Natural killer cell treated with Interleukin-12 subunit alpha and Interleukin-12 subunit beta and Interleukin-15 and Interleukin-18, amount 100 ng/mL, for 72 hours (primary cell): ENCODE results near the gene EXOC7. TPM values are rescaled to one million over a fixed set of nuclear protein-coding genes. Genes with fewer than 3 reads are reported as not detected.

Experiments
- ATAC-seq, 2 donors: fragments of 150-1000 bp; cut with Tn5 transposase in 1 of 2; sonication (Bioruptor Pico), chemical (Tn5 transposase) in 1 of 2; 2 replicates each; pipeline ENCODE4 v1.10.0; 2021
- DNase-seq: peaks from one replicate; pipeline ENCODE4 v3.0.0; 2022; ENCODE audit warnings: low spot score
- H3K27ac Mint-ChIP-seq, 2 donors: 1 replicate in 1 of 2; 2 replicates in 1 of 2; pipeline ENCODE4 v1.8.0; 2022; ENCODE audit warnings: mixed read lengths in 2 of 2, mild to moderate bottlenecking in 1 of 2, moderate library complexity in 1 of 2
- H3K27me3 Mint-ChIP-seq, 2 donors: 1 replicate in 1 of 2; 2 replicates in 1 of 2; pipeline ENCODE4 v1.8.0; 2022; ENCODE audit warnings: mixed read lengths in 2 of 2
- H3K36me3 Mint-ChIP-seq: one replicate; pipeline ENCODE4 v1.8.0; 2022; ENCODE audit warnings: mixed read lengths
- H3K4me1 Mint-ChIP-seq, 2 donors: 1 replicate in 1 of 2; 2 replicates in 1 of 2; pipeline ENCODE4 v1.8.0; 2022; ENCODE audit warnings: low read depth in 2 of 2, mixed read lengths in 2 of 2, mild to moderate bottlenecking in 1 of 2
- H3K4me3 Mint-ChIP-seq: one replicate; pipeline ENCODE4 v1.8.0; 2022; ENCODE audit warnings: mixed read lengths
- H3K9me3 Mint-ChIP-seq: 2 replicates; pipeline ENCODE4 v1.8.0; 2022; ENCODE audit warnings: mixed read lengths
- total RNA-seq, 2 donors: library from RNA; stranded (reverse); gene quantifications; one replicate each; pipeline ENCODE4 v1.2.3, GENCODE V29; 2022

Gene EXOC7
- total RNA-seq, 2 donors from 2014 or later: 134 to 163 TPM

DNA sequence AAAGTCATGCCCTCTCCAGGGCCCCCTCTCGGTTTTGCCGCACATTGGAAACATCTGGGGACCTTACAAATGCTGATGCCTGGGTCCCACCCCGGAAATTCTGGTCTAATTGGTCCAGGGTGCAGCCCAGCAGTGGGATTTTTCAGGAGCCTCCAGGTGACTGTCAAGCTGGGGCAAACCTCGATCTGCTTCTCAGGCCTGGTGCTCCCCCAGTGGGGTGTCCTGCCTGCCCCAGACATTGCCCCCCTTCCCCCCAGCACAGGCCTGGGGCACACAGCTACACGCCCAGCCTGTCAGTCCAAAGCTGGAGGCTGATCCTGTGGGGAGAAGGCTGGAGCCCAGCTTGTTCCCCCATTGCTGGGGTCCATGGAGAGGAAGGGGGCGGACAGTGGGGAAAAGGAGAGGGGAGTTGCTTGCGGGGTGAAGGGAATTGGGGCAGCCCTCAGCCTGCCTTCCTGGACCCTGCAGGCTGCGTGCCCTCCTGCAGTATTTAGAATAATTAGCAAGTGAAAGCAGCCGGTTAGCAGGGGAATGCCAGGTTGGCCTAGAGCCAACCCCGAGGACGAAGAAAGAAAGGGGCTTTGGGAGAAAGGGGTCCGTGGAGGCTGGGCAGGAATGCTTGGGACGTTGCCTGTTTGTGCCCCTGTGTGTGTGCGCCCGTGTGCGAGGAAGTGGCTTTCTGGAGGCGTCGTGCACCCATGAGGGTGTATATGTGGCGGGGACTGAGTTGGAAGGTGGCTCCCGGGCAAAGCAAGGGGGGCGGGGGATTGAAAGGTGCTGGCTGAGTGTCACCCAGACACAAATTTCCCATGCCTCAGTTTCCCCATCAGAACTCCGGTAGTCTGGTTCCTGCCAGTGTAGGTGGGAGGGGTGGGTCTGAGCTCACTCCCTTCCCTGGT lies 31.6 kb upstream of the EXOC7 start:
- Mint-ChIP-seq H3K36me3 (no peaks in the 10 kb centered on the region), H3K4me1 (peaks cover 4 to 14% of the 10 kb centered on the region in 2 donors), H3K9me3 (no peaks in the 10 kb centered on the region), H3K27ac (no peak overlapping the region), H3K27me3 (peaks cover 0 to 4% of the 10 kb centered on the region in 2 donors), H3K4me3 (no peak overlapping the region)
- DNase-seq (peak; percentile 54), ATAC-seq (no peak)

DNA sequence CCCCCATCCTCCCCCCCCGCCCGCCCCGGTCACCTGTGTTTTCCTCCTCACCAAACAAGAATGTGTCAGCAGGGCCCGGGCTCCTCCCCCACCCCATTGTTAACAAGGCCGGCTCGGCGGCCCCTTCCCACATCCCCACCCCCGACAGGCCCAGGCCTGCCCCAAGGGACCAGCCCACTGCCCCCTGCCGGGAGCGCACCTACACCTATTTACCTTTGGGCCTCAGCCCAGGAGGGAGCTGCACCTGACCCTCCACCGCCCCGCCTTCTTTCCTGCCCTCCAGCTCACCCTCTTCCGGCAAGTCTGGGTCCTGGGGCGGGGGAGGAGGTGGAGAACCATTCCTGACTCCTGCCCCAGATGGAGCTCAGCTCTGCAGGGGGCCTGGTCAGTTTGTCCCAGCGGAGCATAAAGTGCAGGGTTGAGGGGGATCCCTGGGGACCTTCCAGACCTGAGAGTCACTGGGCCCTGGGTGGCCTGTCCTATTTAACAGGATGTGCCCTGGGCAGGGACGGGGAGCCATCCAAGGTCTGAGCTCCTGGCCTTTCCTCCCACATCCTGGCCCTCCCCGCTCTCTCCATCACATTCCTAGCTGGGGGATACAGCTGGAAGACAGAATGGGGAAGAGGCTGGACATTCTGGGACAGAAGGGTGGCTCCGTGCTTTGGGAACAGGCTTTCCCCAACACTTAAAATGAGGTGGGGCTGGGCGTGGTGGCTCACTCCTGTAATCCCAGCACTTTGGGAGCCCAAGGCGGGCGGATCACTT lies 29.2 kb upstream of the EXOC7 start:
- ATAC-seq: no peak
- no peak overlapping the region for H3K27ac Mint-ChIP-seq
- peaks cover 4 to 11% of the 10 kb centered on the region in 2 donors for H3K4me1 Mint-ChIP-seq
- no peak for DNase-seq
- H3K27me3 Mint-ChIP-seq: no peaks in the 10 kb centered on the region
- H3K36me3 Mint-ChIP-seq: no peaks in the 10 kb centered on the region
- no peaks in the 10 kb centered on the region for H3K9me3 Mint-ChIP-seq
- no peak overlapping the region for H3K4me3 Mint-ChIP-seq

GRCh38 chr17:76131692-76132573 lies 28.3 kb upstream of the EXOC7 start:
- Mint-ChIP-seq H3K4me3 (no peak overlapping the region), H3K9me3 (no peaks in the 10 kb centered on the region), H3K27me3 (no peaks in the 10 kb centered on the region)

DNA sequence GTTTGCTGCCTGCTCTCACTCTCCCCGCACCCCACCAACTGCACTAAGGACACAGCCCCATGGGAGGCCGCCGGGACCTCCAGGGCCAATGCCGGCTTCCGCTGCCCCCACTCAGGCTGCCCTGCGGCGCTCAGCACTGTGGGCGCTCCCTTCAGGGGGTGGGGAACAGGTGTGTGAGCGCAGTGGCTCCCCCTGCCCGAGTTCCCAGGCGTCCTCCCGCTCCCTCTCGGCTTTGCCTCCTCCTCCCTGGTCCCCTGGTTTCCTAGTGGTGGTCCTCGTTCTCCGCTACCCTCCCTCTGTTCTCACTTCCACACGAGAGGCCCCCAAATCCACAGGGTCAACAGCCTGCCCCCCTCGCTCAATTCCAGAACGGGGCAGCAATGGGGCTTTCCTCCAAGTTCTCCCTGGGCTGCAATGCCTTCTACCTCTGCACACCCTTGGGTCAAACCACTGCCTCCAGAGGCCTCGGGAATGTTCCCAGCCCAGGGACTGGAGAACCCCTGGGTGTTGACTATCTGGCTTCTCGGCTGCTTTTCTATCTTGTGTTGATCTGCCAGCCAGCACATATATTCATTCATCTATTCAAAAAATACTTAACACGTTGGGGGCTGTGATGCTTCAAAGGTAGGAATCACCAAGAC lies 27.6 kb upstream of the EXOC7 start:
- H3K9me3 Mint-ChIP-seq: no peaks in the 10 kb centered on the region
- H3K36me3 Mint-ChIP-seq: no peaks in the 10 kb centered on the region
- DNase-seq (no peak), ATAC-seq (no peak)
- H3K27me3 Mint-ChIP-seq: no peaks in the 10 kb centered on the region
- peaks cover 4 to 13% of the 10 kb centered on the region in 2 donors for H3K4me1 Mint-ChIP-seq
- no peak overlapping the region for H3K27ac Mint-ChIP-seq
- no peak overlapping the region for H3K4me3 Mint-ChIP-seq

More at GRCh38 chr17:76131692-76132573, 28.3 kb upstream of the EXOC7 start:
- Mint-ChIP-seq H3K36me3 (no peaks in the 10 kb centered on the region), H3K4me1 (peaks cover 4 to 13% of the 10 kb centered on the region in 2 donors), H3K27ac (no peak overlapping the region)
- ATAC-seq (no peak), DNase-seq (no peak)

- DNase-seq (no peak), ATAC-seq (no peak)
- Mint-ChIP-seq H3K9me3 (no peaks in the 10 kb centered on the region), H3K4me1 (peaks cover 4 to 13% of the 10 kb centered on the region in 2 donors), H3K4me3 (no peak overlapping the region), H3K36me3 (no peaks in the 10 kb centered on the region), H3K27me3 (no peaks in the 10 kb centered on the region), H3K27ac (no peak overlapping the region)
Measured at GRCh38 chr17:76130473-76130872, 26.9 kb upstream of the EXOC7 start.

DNA sequence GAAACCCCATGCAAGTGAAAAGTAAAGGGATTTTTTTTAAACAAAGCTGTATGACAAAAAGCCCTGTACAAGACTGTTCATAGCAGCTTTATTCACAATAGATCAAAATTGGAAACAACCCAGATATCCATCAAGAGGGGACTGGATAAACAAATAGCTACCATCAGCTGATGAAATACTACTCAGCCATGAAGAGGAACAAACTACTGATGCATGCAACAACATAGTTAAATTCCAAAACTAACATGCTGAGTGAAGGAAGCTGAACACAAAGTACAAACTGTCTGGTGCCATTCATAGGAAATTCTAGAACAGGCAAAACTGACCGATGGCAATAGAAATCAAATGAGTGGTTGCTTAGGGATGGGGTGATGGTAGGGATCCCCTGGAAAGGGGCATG lies 22.3 kb upstream of the EXOC7 start:
- no peak overlapping the region for H3K4me3 Mint-ChIP-seq
- ATAC-seq: no peak
- H3K27me3 Mint-ChIP-seq: no peaks in the 10 kb centered on the region
- H3K27ac Mint-ChIP-seq: peak overlapping the region in 1 of 2 donors; percentile 50
- DNase-seq: no peak
- H3K36me3 Mint-ChIP-seq: no peaks in the 10 kb centered on the region
- H3K4me1 Mint-ChIP-seq: peaks cover 6 to 14% of the 10 kb centered on the region in 2 donors
- no peaks in the 10 kb centered on the region for H3K9me3 Mint-ChIP-seq

GRCh38 chr17:76125391-76125675 lies 21.7 kb upstream of the EXOC7 start:
- no peak overlapping the region for H3K4me3 Mint-ChIP-seq

GRCh38 chr17:76124582-76125390 lies 21.2 kb upstream of the EXOC7 start:
- no peak for ATAC-seq
- no peaks in the 10 kb centered on the region for H3K27me3 Mint-ChIP-seq
- H3K4me1 Mint-ChIP-seq: peaks cover 6 to 14% of the 10 kb centered on the region in 2 donors
- H3K36me3 Mint-ChIP-seq: no peaks in the 10 kb centered on the region
- H3K27ac Mint-ChIP-seq: no peak overlapping the region
- no peaks in the 10 kb centered on the region for H3K9me3 Mint-ChIP-seq
- H3K4me3 Mint-ChIP-seq: no peak overlapping the region
- no peak for DNase-seq

More at GRCh38 chr17:76125391-76125675, 21.7 kb upstream of the EXOC7 start:
- Mint-ChIP-seq H3K9me3 (no peaks in the 10 kb centered on the region), H3K27ac (no peak overlapping the region), H3K36me3 (no peaks in the 10 kb centered on the region), H3K4me1 (peaks cover 6 to 14% of the 10 kb centered on the region in 2 donors), H3K27me3 (no peaks in the 10 kb centered on the region)
- ATAC-seq (no peak), DNase-seq (no peak)

- H3K36me3 Mint-ChIP-seq: no peaks in the 10 kb centered on the region
- H3K27ac Mint-ChIP-seq: peak overlapping the region in 1 of 2 donors; percentile 65
- H3K4me3 Mint-ChIP-seq: no peak overlapping the region
- peaks cover 6 to 14% of the 10 kb centered on the region in 2 donors for H3K4me1 Mint-ChIP-seq
- no peaks in the 10 kb centered on the region for H3K27me3 Mint-ChIP-seq
- no peaks in the 10 kb centered on the region for H3K9me3 Mint-ChIP-seq
- ATAC-seq (no peak), DNase-seq (no peak)
Measured at GRCh38 chr17:76123749-76124581, 20.4 kb upstream of the EXOC7 start.

DNA sequence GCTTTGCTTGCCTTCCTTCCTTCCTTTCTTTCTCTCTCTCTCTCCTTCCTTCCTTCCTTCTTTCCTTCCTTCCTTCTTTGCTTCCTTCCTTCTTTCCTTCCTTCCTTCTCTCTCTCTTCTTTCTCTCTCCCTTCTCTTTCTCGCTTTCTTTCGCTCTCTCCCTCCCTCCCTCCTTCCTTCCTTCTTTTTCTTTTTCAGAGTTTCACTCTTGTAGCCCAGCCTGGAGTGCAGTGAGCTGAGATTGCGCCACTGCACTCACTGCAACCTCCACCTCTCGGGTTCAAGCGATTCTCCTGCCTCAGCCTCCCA lies 19.6 kb upstream of the EXOC7 start:
- Mint-ChIP-seq H3K4me3 (peak overlapping the region; percentile 34), H3K36me3 (no peaks in the 10 kb centered on the region)

DNA sequence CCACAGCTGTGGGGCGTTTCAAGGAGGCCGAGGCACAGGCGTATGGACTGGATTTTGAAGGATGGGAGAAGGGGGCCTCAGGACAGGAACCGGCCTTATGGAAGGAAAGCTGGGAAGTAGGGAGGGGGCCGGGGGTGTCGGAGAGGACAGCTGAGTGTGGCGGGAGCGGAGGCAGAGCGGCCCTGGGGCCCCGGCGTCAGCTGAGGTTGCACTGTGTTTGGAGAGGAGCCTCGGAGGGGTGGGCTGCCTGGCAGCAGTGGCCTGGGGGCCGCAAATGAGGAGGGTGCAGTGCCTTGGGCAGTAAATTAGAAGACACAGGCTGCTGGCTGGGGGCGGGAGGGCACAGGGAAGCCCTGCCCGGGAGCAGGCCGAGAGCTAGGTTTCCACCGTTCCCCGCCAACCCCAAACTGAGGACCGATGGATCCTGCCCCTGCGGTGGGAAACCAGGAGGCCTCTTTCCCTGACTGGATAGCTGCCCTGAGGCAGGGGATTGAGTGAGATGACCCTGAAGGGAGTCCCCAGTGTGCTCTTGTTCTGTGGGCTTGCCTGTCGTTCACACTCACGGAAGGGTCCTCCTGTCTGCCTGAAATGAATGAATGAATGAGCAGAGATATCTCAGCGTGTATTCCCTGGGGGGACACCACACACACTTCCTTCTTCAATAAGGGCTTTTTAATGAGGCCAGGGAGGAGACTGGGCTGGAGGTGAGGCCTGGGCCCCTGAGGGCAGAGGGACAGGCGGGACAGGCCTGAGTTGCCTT lies 19.0 kb upstream of the EXOC7 start:
- peak overlapping the region; percentile 34 to 65 for H3K27ac Mint-ChIP-seq

More for the DNA sequence above, 19.6 kb upstream of the EXOC7 start:
- ATAC-seq (no peak), DNase-seq (no peak)
- peaks cover 6 to 14% of the 10 kb centered on the region in 2 donors for H3K4me1 Mint-ChIP-seq
- H3K27ac Mint-ChIP-seq: peak overlapping the region; percentile 34 to 65
- no peaks in the 10 kb centered on the region for H3K9me3 Mint-ChIP-seq
- no peaks in the 10 kb centered on the region for H3K27me3 Mint-ChIP-seq

More for the DNA sequence above, 19.0 kb upstream of the EXOC7 start:
- H3K4me1 Mint-ChIP-seq: peaks cover 6 to 14% of the 10 kb centered on the region in 2 donors
- no peaks in the 10 kb centered on the region for H3K27me3 Mint-ChIP-seq
- no peak for ATAC-seq
- peak overlapping the region; percentile 47 for H3K4me3 Mint-ChIP-seq
- DNase-seq: no peak
- H3K36me3 Mint-ChIP-seq: no peaks in the 10 kb centered on the region
- no peaks in the 10 kb centered on the region for H3K9me3 Mint-ChIP-seq
